Fibroblast of mammary gland (primary cell): Measurements from ENCODE around the gene FAM200C.

Experiments used
- DNase-seq: peaks from one replicate; pipeline ENCODE4 v3.0.0-alpha.2; 2010; ENCODE audit warnings: low read depth
- H3K4me3 ChIP-seq: 2 replicates; pipeline ENCODE4 v1.5.1; 2011; ENCODE audit warnings: low read depth, mild to moderate bottlenecking, low read length, moderate library complexity; ENCODE audit not compliant: control insufficient read depth
- TF ChIP-seq, protein P1 (sequence below): conservative IDR thresholded peaks from 2 replicates; pipeline ENCODE4 v1.5.1; 2011; ENCODE audit warnings: low read depth, low read length, inconsistent platforms; ENCODE audit not compliant: control insufficient read depth, insufficient read depth

FAM200C gene

DNA sequence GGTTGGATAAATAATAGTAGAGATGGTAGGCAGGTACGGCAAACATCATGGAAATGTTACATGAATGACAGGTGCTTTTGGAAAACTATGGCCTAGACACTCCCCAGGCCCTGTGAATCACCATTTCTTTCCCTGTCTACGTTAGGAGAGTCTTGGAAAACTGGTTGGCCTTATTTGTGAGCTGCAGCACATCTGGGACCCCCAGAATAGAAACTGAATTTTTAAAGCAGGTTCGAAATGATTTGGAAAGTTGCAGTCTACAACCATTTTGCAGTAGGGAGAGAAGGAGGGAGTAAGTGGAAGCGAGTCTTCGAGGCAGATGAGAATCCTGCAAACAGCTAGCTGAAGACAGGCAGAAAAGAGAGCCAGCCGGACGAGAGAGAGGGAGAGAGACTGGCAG, 42.5 kb downstream of the FAM200C start:
- DNase-seq, result no peak
- TF ChIP-seq, protein P1, sequence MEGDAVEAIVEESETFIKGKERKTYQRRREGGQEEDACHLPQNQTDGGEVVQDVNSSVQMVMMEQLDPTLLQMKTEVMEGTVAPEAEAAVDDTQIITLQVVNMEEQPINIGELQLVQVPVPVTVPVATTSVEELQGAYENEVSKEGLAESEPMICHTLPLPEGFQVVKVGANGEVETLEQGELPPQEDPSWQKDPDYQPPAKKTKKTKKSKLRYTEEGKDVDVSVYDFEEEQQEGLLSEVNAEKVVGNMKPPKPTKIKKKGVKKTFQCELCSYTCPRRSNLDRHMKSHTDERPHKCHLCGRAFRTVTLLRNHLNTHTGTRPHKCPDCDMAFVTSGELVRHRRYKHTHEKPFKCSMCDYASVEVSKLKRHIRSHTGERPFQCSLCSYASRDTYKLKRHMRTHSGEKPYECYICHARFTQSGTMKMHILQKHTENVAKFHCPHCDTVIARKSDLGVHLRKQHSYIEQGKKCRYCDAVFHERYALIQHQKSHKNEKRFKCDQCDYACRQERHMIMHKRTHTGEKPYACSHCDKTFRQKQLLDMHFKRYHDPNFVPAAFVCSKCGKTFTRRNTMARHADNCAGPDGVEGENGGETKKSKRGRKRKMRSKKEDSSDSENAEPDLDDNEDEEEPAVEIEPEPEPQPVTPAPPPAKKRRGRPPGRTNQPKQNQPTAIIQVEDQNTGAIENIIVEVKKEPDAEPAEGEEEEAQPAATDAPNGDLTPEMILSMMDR, result no peak
- H3K4me3 ChIP-seq, result no peak overlapping the region

DNA sequence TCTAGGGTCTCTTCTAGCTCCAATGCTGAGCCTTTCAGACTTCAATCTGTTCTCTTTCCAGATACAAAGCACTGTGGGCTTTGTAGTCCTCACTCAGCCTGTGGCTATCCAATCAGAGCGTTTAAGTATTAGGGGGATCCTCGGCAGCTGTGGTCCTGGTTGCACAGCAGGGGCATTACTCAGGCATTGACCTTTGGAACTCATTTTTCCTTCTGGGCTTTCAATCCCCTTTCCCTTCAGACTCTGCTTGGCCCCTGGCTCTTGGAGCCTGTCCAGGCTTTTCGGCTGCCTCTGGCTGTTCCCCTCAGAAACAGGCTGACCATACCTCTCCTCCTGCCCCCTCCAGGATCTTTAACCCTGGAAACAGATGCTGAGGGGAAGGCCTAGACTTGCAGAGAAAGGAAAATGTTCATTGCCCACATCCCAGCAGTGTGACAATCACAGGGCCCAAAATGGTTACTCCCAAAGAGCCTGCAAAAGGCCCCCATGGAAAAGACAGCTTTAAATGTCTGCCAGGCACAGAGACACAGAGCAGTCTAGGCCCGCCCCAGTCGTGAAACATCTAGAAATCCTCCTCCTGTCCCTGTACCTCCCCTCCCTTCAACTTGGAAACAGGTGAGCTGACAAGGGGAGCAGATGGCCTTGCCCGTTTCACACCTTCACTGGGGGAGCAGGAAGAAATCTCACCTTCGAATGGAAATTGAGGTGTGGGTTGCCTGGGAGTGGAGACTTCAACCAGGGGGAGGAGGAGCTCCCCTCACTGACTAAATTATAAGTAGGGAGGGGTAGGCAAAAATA, 43.1 kb downstream of the FAM200C start:
- TF ChIP-seq, protein P1, result no peak
- no peak overlapping the region for H3K4me3 ChIP-seq
- DNase-seq, result no peak

DNA sequence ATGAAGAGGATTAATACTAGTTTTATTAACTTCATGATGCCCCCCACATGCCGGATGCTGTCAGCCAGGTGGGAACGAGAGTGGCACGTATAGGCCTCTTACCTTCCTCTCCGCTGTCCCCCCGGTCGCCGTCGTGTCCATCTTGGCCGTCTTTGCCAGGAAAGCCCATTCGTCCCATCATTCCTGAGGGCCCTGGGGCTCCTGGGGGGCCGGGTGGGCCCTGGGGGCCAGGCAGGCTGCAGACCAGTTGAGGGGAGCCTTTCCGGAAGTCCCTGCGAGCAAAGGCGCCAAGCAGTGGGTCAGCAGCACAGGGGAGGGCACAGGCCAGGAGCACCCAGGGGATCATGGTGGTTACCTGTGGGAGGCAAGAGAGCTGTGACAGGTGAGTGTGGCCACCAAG, 45.2 kb downstream of the FAM200C start:
- no peak for DNase-seq
- no peak overlapping the region for H3K4me3 ChIP-seq
- TF ChIP-seq, protein P1, result no peak

DNA sequence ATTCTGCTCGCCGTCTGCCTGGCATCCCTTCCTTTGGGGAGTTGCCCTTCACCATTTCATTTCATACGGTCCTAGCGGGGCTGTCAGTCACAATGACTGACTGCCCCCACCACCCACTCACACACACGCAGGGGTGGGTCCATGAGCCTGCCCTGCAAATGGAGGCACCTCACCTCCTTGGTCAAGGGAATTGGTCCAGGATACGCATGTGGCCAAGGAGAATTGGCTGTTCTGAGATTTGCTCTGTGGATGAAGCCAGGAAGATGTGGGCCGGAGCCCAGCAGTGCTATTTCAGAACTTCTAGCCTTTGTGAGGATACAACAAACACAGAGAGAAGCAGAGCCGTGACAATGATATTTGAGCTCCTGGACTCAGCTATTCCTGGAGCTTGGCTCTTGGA, 46.5 kb downstream of the FAM200C start:
- DNase-seq, result no peak
- H3K4me3 ChIP-seq, result no peak overlapping the region
- TF ChIP-seq, protein P1, result no peak

DNA sequence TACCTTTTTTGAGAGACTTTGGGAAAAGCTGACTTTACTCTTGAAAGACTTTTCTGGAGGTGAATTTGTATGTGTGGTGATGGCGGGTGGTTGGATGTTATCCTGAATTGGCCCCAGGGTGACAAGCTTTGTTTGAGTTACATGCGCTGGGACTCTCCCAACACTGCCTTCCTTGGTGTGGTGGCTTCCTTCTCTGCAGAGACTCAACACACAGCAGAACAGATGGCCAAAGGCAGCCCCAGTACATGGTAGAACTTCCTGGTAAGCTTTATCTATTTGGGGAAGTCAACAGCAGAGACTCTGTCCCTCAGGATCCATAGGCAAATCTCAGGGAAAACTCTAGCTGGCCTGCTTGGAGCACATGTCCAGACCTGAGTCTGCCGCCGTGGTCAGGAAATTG, 47.5 kb downstream of the FAM200C start:
- H3K4me3 ChIP-seq, result no peak overlapping the region
- DNase-seq, result no peak
- TF ChIP-seq, protein P1, result no peak

DNA sequence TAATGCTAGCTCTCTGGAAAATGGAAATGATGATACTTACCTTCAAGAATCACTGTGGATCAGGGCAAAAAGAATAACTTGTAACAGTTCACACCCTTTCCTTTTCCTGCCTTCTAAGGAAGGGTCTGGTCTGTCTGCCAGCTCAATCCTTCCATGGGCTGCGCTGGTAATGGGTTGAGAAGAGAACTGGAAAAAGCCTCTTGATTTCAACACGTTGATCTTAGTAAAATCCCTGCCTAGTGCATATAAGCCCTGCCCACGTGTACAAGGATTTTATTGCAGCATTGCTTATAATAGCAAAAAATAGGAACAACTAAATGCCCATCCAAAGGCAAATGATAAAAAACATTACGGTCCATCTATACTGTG, 49.9 kb downstream of the FAM200C start:
- DNase-seq, result no peak
- TF ChIP-seq, protein P1, result no peak
- no peak overlapping the region for H3K4me3 ChIP-seq

DNA sequence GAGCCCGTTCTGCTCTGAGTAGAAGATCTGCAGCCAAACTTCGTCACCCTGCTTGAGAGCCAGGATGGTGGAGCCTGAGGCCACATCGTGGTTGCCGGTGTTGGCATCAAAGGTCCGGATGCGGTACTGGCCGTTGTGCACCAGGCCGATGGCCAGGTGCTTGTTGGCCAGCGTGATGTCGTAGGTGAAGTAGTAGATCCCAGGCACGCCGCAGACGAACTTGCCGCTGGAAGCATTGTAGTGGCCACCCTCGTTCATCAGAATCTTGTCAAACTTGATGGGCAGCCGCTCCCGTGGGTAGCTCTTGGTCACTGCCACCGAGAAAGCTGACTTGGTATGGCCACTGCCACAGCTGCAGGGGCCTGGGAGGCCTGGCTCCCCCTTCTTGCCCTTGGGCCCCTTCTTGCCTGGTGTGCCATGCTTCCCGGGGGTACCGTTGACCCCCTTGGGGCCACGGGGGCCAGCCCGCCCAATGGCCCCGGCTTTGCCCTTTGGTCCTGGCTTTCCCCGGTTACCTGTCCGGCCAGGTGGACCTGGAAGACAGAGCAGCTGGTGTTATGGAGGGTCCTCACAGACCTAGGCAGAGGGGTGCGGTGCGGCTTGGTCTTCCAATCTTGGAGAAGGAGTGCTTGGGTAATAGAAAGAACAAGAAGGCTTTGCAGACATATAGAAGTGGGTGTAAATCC, 50.5 kb downstream of the FAM200C start:
- no peak for DNase-seq
- TF ChIP-seq, protein P1, result no peak
- no peak overlapping the region for H3K4me3 ChIP-seq
